ENCODE results near the gene B4GALT2.

Gene B4GALT2

GRCh38 chr1:43946236-43947060 is 32.6 kb upstream of the B4GALT2 start, which contains the start of gene IPO13:
TSS of gene IPO13 (plus strand) at chr1:43946950. CDS start at chr1:43947601, 651 bp downstream.
- H3K4me3 ChIP-seq (ENCODE audit: low read depth, low read length): peak within 1 kb of the TSS; percentile 90

GRCh38 chr1:43947061-43947873 is 31.7 kb upstream of the B4GALT2 start:
- peak overlapping the region; percentile 90 for H3K4me3 ChIP-seq (ENCODE audit: low read depth, low read length)

GRCh38 chr1:43947874-43948437 is 31.1 kb upstream of the B4GALT2 start:
- H3K4me3 ChIP-seq (ENCODE audit: low read depth, low read length): no peak overlapping the region

GRCh38 chr1:43949678-43950077 is 29.3 kb upstream of the B4GALT2 start:
- no peak overlapping the region for H3K4me3 ChIP-seq (ENCODE audit: low read depth, low read length)

GRCh38 chr1:43951021-43951985 is 27.7 kb upstream of the B4GALT2 start:
- no peak overlapping the region for H3K4me3 ChIP-seq (ENCODE audit: low read depth, low read length)

GRCh38 chr1:43952731-43953346 is 26.2 kb upstream of the B4GALT2 start:
- H3K4me3 ChIP-seq (ENCODE audit: low read depth, low read length): no peak overlapping the region

- H3K4me3 ChIP-seq (ENCODE audit: low read depth, low read length): no peak overlapping the region
Measured at GRCh38 chr1:43953361-43953760, 25.6 kb upstream of the B4GALT2 start.

GRCh38 chr1:43954036-43954435 is 25.0 kb upstream of the B4GALT2 start:
- no peak overlapping the region for H3K4me3 ChIP-seq (ENCODE audit: low read depth, low read length)

GRCh38 chr1:43956234-43956633 is 22.8 kb upstream of the B4GALT2 start:
- no peak overlapping the region for H3K4me3 ChIP-seq (ENCODE audit: low read depth, low read length)

- no peak overlapping the region for H3K4me3 ChIP-seq (ENCODE audit: low read depth, low read length)
Measured at GRCh38 chr1:43957407-43958040, 21.5 kb upstream of the B4GALT2 start.

GRCh38 chr1:43958351-43959255 is 20.4 kb upstream of the B4GALT2 start:
- no peak overlapping the region for H3K4me3 ChIP-seq (ENCODE audit: low read depth, low read length)

- H3K4me3 ChIP-seq (ENCODE audit: low read depth, low read length): no peak overlapping the region
Measured at GRCh38 chr1:43960798-43961197, 18.2 kb upstream of the B4GALT2 start.

- H3K4me3 ChIP-seq (ENCODE audit: low read depth, low read length): no peak overlapping the region
Measured at GRCh38 chr1:43961692-43962091, 17.3 kb upstream of the B4GALT2 start.

- H3K4me3 ChIP-seq (ENCODE audit: low read depth, low read length): no peak overlapping the region
Measured at GRCh38 chr1:43962324-43962723, 16.7 kb upstream of the B4GALT2 start.

- no peak overlapping the region for H3K4me3 ChIP-seq (ENCODE audit: low read depth, low read length)
Measured at GRCh38 chr1:43963006-43963405, 16.0 kb upstream of the B4GALT2 start.

GRCh38 chr1:43963890-43964289 is 15.1 kb upstream of the B4GALT2 start:
- no peak overlapping the region for H3K4me3 ChIP-seq (ENCODE audit: low read depth, low read length)

- H3K4me3 ChIP-seq (ENCODE audit: low read depth, low read length): no peak overlapping the region
Measured at GRCh38 chr1:43965316-43965715, 13.7 kb upstream of the B4GALT2 start.

GRCh38 chr1:43968348-43968948 is 10.6 kb upstream of the B4GALT2 start:
- no peak overlapping the region for H3K4me3 ChIP-seq (ENCODE audit: low read depth, low read length)

Measured in iPS-11a (cell line).